IMR-90 (cell line): Measurements from ENCODE around the gene GPX3.

ENCODE experiments used
- CEBPB ChIP-seq: IDR thresholded peaks from 2 replicates; pipeline ENCODE4 v1.6.1; 2012; ENCODE audit warnings: low read depth, low read length, improper control_type of control experiment
- CHD1 ChIP-seq: IDR thresholded peaks from 2 replicates; pipeline ENCODE4 v1.6.1; 2012; ENCODE audit warnings: low read depth, low read length, improper control_type of control experiment
- FOS ChIP-seq: fragments of 150-350 bp; IDR thresholded peaks from 2 replicates; pipeline ENCODE4 v1.6.1; 2016; ENCODE audit warnings: low read depth, low read length
- MXI1 ChIP-seq: IDR thresholded peaks from 2 replicates; pipeline ENCODE4 v1.6.1; 2012; ENCODE audit warnings: low read depth, mild to moderate bottlenecking, low read length, moderate library complexity, borderline replicate concordance
- POLR2A ChIP-seq: IDR thresholded peaks from 2 replicates; pipeline ENCODE4 v1.6.1; 2012; ENCODE audit warnings: mild to moderate bottlenecking, low read depth, low read length
- SMC3 ChIP-seq: fragments of 150-350 bp; IDR thresholded peaks from 2 replicates; pipeline ENCODE4 v1.6.1; 2016; ENCODE audit warnings: low read depth, mild to moderate bottlenecking, antibody characterized with exemption, low read length, moderate library complexity
- TF ChIP-seq, protein P1 (sequence below): conservative IDR thresholded peaks from 2 replicates; pipeline ENCODE4 v1.5.1; 2012; ENCODE audit warnings: mild to moderate bottlenecking, low read depth, low read length, improper control_type of control experiment

DNA sequence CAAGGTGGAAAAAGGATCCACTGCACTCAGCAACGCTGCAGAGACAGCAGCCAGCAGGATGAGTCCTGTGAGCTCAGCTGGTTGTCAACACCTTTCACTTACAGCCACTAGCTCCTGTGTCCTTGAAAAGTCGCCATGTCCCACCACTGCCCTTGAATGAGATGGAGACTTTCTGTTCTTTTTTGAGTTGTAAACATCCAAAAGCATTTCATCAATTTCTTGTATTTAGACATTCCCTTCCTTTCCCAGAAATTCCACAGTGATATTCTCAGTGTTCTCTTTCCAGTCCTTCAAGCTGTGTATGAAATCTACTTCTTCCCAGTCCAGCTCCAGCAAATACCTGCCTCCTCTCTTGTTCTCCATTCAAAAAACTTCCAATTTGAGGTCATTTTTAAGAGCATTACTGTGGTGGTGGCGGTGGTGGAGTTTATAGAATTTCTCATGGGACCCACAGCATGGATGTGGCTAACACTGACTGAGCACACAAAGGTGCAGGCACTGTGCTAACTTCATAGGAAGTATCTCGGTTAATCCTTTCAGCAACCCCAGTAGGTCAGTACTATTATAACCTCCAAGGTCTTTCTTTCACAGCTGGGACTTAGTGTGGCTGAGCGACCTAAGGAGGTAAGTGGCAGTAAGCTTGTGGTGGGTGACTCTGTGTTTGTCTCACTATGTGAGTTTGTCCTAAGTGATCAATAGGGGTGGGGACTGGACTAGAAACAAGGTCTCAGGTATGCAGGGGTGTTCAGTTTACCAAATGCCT, 15.0 kb upstream of the GPX3 start:
- TF ChIP-seq FOS (no peak), MXI1 (no peak), SMC3 (no peak), CHD1 (no peak), CEBPB (no peak), POLR2A (no peak)
- TF ChIP-seq, protein P1, sequence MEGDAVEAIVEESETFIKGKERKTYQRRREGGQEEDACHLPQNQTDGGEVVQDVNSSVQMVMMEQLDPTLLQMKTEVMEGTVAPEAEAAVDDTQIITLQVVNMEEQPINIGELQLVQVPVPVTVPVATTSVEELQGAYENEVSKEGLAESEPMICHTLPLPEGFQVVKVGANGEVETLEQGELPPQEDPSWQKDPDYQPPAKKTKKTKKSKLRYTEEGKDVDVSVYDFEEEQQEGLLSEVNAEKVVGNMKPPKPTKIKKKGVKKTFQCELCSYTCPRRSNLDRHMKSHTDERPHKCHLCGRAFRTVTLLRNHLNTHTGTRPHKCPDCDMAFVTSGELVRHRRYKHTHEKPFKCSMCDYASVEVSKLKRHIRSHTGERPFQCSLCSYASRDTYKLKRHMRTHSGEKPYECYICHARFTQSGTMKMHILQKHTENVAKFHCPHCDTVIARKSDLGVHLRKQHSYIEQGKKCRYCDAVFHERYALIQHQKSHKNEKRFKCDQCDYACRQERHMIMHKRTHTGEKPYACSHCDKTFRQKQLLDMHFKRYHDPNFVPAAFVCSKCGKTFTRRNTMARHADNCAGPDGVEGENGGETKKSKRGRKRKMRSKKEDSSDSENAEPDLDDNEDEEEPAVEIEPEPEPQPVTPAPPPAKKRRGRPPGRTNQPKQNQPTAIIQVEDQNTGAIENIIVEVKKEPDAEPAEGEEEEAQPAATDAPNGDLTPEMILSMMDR, result no peak
